ENCODE data around the gene NIPSNAP3A. TPM values are rescaled to one million over a fixed set of nuclear protein-coding genes. Genes with fewer than 3 reads are reported as not detected.

The NIPSNAP3A gene
- total and polyA plus RNA-seq, 2 donors (not counting 1 experiment from before 2014, with no cell fraction given): 32.5 to 67.8 TPM

GRCh38 chr9:104774831-104775573 is 27.5 kb downstream of the NIPSNAP3A start:
- Histone ChIP-seq H3K36me3 (ENCODE audit: control insufficient read depth, insufficient read depth, low read length) (no peaks in the 10 kb centered on the region), H3K79me2 (ENCODE audit: control insufficient read depth, insufficient read depth, low read length) (no peaks in the 10 kb centered on the region), H3K4me2 (ENCODE audit: extremely low read depth, insufficient read depth, low read length) (no peak overlapping the region), H3K27me3 (ENCODE audit: control insufficient read depth, insufficient read depth, low read length) (no peaks in the 10 kb centered on the region), H2AFZ (ENCODE audit: low read length) (no peak overlapping the region), H3K4me1 (ENCODE audit: control insufficient read depth, extremely low read depth, insufficient read depth, low read length) (peaks cover 2% of the 10 kb centered on the region), H3K4me3 (replicated peaks in 1 of 4; ENCODE audit: control extremely low read depth in 1 of 4, insufficient read depth in 1 of 4, low read depth in 3 of 4, low read length in 4 of 4) (no peak overlapping the region), H4K20me1 (ENCODE audit: control insufficient read depth, extremely low read depth, insufficient read depth, low read length) (no peaks in the 10 kb centered on the region), H3K9ac (ENCODE audit: insufficient read depth, low read length) (no peak overlapping the region), H3K9me3 (ENCODE audit: control insufficient read depth, insufficient read depth, low read depth, low read length) (no peaks in the 10 kb centered on the region), H3K27ac (ENCODE audit: insufficient read depth, low read length) (no peak overlapping the region)
- TF ChIP-seq EZH2 (IDR thresholded peaks at IDR 0.05; ENCODE audit: low read length, missing control alignments): no peak
- TF ChIP-seq, protein P1, sequence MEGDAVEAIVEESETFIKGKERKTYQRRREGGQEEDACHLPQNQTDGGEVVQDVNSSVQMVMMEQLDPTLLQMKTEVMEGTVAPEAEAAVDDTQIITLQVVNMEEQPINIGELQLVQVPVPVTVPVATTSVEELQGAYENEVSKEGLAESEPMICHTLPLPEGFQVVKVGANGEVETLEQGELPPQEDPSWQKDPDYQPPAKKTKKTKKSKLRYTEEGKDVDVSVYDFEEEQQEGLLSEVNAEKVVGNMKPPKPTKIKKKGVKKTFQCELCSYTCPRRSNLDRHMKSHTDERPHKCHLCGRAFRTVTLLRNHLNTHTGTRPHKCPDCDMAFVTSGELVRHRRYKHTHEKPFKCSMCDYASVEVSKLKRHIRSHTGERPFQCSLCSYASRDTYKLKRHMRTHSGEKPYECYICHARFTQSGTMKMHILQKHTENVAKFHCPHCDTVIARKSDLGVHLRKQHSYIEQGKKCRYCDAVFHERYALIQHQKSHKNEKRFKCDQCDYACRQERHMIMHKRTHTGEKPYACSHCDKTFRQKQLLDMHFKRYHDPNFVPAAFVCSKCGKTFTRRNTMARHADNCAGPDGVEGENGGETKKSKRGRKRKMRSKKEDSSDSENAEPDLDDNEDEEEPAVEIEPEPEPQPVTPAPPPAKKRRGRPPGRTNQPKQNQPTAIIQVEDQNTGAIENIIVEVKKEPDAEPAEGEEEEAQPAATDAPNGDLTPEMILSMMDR (conservative IDR thresholded peaks at IDR 0.05 in 1 of 2, IDR thresholded peaks at IDR 0.05 in 1 of 2; ENCODE audit: low read depth in 1 of 2, low read length in 2 of 2): no peak
- DNase-seq (ENCODE audit: low read depth in 2 of 2): no peak

DNA sequence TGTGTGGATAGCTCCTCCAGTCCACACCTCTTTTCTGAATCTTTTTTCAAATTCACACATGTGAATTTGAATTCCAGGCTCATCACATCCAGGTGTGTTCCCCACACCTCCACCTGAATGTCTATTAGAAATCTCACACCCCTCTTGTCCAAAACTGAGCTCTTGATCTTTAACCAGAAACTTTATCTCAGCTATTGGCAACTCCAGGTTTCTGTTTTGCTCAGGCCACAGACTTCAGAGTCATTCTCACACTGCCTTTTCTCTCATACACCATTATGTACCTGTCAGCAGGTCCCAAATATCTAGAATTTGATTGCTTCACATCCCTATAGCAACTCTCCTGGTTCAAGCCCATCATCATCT is 28.1 kb downstream of the NIPSNAP3A start:
- H3K79me2 ChIP-seq (ENCODE audit: control insufficient read depth, insufficient read depth, low read length): no peaks in the 10 kb centered on the region
- H2AFZ ChIP-seq (ENCODE audit: low read length): no peak overlapping the region
- H3K9me3 ChIP-seq (ENCODE audit: control insufficient read depth, insufficient read depth, low read depth, low read length): no peaks in the 10 kb centered on the region
- TF ChIP-seq, protein P1 (conservative IDR thresholded peaks at IDR 0.05 in 1 of 2, IDR thresholded peaks at IDR 0.05 in 1 of 2; ENCODE audit: low read depth in 1 of 2, low read length in 2 of 2): no peak
- TF ChIP-seq EZH2 (IDR thresholded peaks at IDR 0.05; ENCODE audit: low read length, missing control alignments): no peak
- no peaks in the 10 kb centered on the region for H3K36me3 ChIP-seq (ENCODE audit: control insufficient read depth, insufficient read depth, low read length)
- no peak overlapping the region for H3K9ac ChIP-seq (ENCODE audit: insufficient read depth, low read length)
- H3K27me3 ChIP-seq (ENCODE audit: control insufficient read depth, insufficient read depth, low read length): no peaks in the 10 kb centered on the region
- no peaks in the 10 kb centered on the region for H4K20me1 ChIP-seq (ENCODE audit: control insufficient read depth, extremely low read depth, insufficient read depth, low read length)
- H3K4me2 ChIP-seq (ENCODE audit: extremely low read depth, insufficient read depth, low read length): no peak overlapping the region
- no peak for DNase-seq (ENCODE audit: low read depth in 2 of 2)
- peaks cover 2% of the 10 kb centered on the region for H3K4me1 ChIP-seq (ENCODE audit: control insufficient read depth, extremely low read depth, insufficient read depth, low read length)
- no peak overlapping the region for H3K4me3 ChIP-seq (replicated peaks in 1 of 4; ENCODE audit: control extremely low read depth in 1 of 4, insufficient read depth in 1 of 4, low read depth in 3 of 4, low read length in 4 of 4)
- no peak overlapping the region for H3K27ac ChIP-seq (ENCODE audit: insufficient read depth, low read length)

- no peak overlapping the region for H2AFZ ChIP-seq (ENCODE audit: low read length)
- TF ChIP-seq, protein P1 (conservative IDR thresholded peaks at IDR 0.05 in 1 of 2, IDR thresholded peaks at IDR 0.05 in 1 of 2; ENCODE audit: low read depth in 1 of 2, low read length in 2 of 2): no peak
- no peak for TF ChIP-seq EZH2 (IDR thresholded peaks at IDR 0.05; ENCODE audit: low read length, missing control alignments)
- no peak overlapping the region for H3K9ac ChIP-seq (ENCODE audit: insufficient read depth, low read length)
- H3K4me3 ChIP-seq (replicated peaks in 1 of 4; ENCODE audit: control extremely low read depth in 1 of 4, insufficient read depth in 1 of 4, low read depth in 3 of 4, low read length in 4 of 4): no peak overlapping the region
- H4K20me1 ChIP-seq (ENCODE audit: control insufficient read depth, extremely low read depth, insufficient read depth, low read length): no peaks in the 10 kb centered on the region
- H3K27me3 ChIP-seq (ENCODE audit: control insufficient read depth, insufficient read depth, low read length): no peaks in the 10 kb centered on the region
- no peak overlapping the region for H3K4me2 ChIP-seq (ENCODE audit: extremely low read depth, insufficient read depth, low read length)
- H3K4me1 ChIP-seq (ENCODE audit: control insufficient read depth, extremely low read depth, insufficient read depth, low read length): peaks cover 2% of the 10 kb centered on the region
- H3K9me3 ChIP-seq (ENCODE audit: control insufficient read depth, insufficient read depth, low read depth, low read length): no peaks in the 10 kb centered on the region
- no peak for DNase-seq (ENCODE audit: low read depth in 2 of 2)
- H3K79me2 ChIP-seq (ENCODE audit: control insufficient read depth, insufficient read depth, low read length): no peaks in the 10 kb centered on the region
- no peak overlapping the region for H3K27ac ChIP-seq (ENCODE audit: insufficient read depth, low read length)
- H3K36me3 ChIP-seq (ENCODE audit: control insufficient read depth, insufficient read depth, low read length): no peaks in the 10 kb centered on the region
Measured at GRCh38 chr9:104775976-104776375, 28.5 kb downstream of the NIPSNAP3A start.
